CD14-positive monocyte (primary cell): ENCODE data around the gene PTPN18. TPM values are rescaled to one million over a fixed set of nuclear protein-coding genes. Genes with fewer than 3 reads are reported as not detected.

Experiments
- DNase-seq, 3 donors: peaks; one replicate each; pipeline ENCODE4 v3.0.0-alpha.2; 2011 to 2022
- H2AFZ ChIP-seq: 2 replicates; pipeline ENCODE4 v1.6.0; 2012; ENCODE audit warnings: mild to moderate bottlenecking, low read depth, low read length, inconsistent platforms; ENCODE audit not compliant: insufficient read depth, poor library complexity, severe bottlenecking
- H3K27ac ChIP-seq, 2 donors: 1 replicate in 1 of 2; 2 replicates in 1 of 2; pipeline ENCODE4 v1.5.1; 2012 to 2013; ENCODE audit warnings: low read length in 2 of 2, control low read depth in 1 of 2, inconsistent platforms in 1 of 2, low read depth in 1 of 2, mild to moderate bottlenecking in 1 of 2
- H3K27me3 ChIP-seq, 2 donors: one replicate each; pipeline versions ENCODE4 v1.6.0 to v1.6.1; 2011 to 2013; ENCODE audit warnings: low read length in 2 of 2; ENCODE audit not compliant: control insufficient read depth in 2 of 2, insufficient read depth in 2 of 2
- H3K36me3 ChIP-seq, 2 donors: replicated peaks in 1 of 2; 1 replicate in 1 of 2; 2 replicates in 1 of 2; pipeline versions ENCODE4 v1.5.1 to v1.6.1; 2012 to 2013; ENCODE audit warnings: low read length in 2 of 2, control low read depth in 1 of 2, inconsistent platforms in 1 of 2, mild to moderate bottlenecking in 1 of 2; ENCODE audit not compliant: insufficient read depth in 2 of 2, control insufficient read depth in 1 of 2
- H3K4me1 ChIP-seq, 2 donors: 1 replicate in 1 of 2; 2 replicates in 1 of 2; pipeline versions ENCODE4 v1.5.1 to v1.6.1; 2012 to 2013; ENCODE audit warnings: low read length in 2 of 2, control low read depth in 1 of 2, inconsistent platforms in 1 of 2, mild to moderate bottlenecking in 1 of 2, moderate library complexity in 1 of 2; ENCODE audit not compliant: insufficient read depth in 2 of 2, control insufficient read depth in 1 of 2
- H3K4me2 ChIP-seq: replicated peaks from 2 replicates; pipeline ENCODE3; 2012; ENCODE audit warnings: low read length, moderate library complexity, mild to moderate bottlenecking; ENCODE audit not compliant: poor library complexity, severe bottlenecking; ENCODE audit errors: extremely low read depth
- H3K4me3 ChIP-seq, 3 experiments: fragments of 200-600 bp in 1 of 3; sonication (generic) in 1 of 3; replicated peaks in 1 of 3; 1 replicate in 2 of 3; 2 replicates in 1 of 3; pipeline ENCODE4 v1.5.1; 2011 to 2013; ENCODE audit warnings: low read length in 3 of 3, mild to moderate bottlenecking in 3 of 3, control low read depth in 2 of 3, low read depth in 2 of 3, inconsistent platforms in 1 of 3, moderate library complexity in 1 of 3
- H3K79me2 ChIP-seq: 2 replicates; pipeline ENCODE4 v1.6.0; 2012; ENCODE audit warnings: mild to moderate bottlenecking, control low read depth, inconsistent platforms, low read length, moderate library complexity; ENCODE audit not compliant: insufficient read depth
- H3K9ac ChIP-seq: 2 replicates; pipeline ENCODE4 v1.6.0; 2017; ENCODE audit warnings: low read length, mild to moderate bottlenecking; ENCODE audit not compliant: insufficient read depth, poor library complexity, severe bottlenecking
- H3K9me3 ChIP-seq, 2 donors: replicated peaks in 1 of 2; 1 replicate in 1 of 2; 2 replicates in 1 of 2; pipeline versions ENCODE4 v1.5.1 to v1.6.1; 2012 to 2013; ENCODE audit warnings: low read length in 2 of 2, control low read depth in 1 of 2; ENCODE audit not compliant: control insufficient read depth in 1 of 2, insufficient read depth in 1 of 2
- H4K20me1 ChIP-seq: 2 replicates; pipeline ENCODE4 v1.6.0; 2012; ENCODE audit warnings: mild to moderate bottlenecking, low read length, control low read depth, moderate library complexity; ENCODE audit not compliant: insufficient read depth
- H3K27ac Mint-ChIP-seq, 7 donors: one replicate each; pipeline ENCODE4 v1.8.0; 2020; ENCODE audit warnings: mild to moderate bottlenecking in 7 of 7, mixed read lengths in 7 of 7, moderate library complexity in 6 of 7, inconsistent platforms in 2 of 7
- H3K27me3 Mint-ChIP-seq, 3 donors: one replicate each; pipeline ENCODE4 v1.8.0; 2021 to 2022; ENCODE audit warnings: low read depth in 3 of 3, mild to moderate bottlenecking in 3 of 3, mixed read lengths in 3 of 3, moderate library complexity in 3 of 3, inconsistent platforms in 1 of 3
- H3K36me3 Mint-ChIP-seq, 2 donors: one replicate each; pipeline ENCODE4 v1.8.0; 2020; ENCODE audit warnings: mixed read lengths in 2 of 2, inconsistent platforms in 1 of 2, mild to moderate bottlenecking in 1 of 2
- H3K4me1 Mint-ChIP-seq: one replicate; pipeline ENCODE4 v1.8.0; 2020; ENCODE audit warnings: mild to moderate bottlenecking, mixed read lengths
- H3K4me3 Mint-ChIP-seq, 2 donors: one replicate each; pipeline ENCODE4 v1.8.0; 2020; ENCODE audit warnings: mild to moderate bottlenecking in 2 of 2, mixed read lengths in 2 of 2, moderate library complexity in 1 of 2
- H3K9me3 Mint-ChIP-seq, 7 donors: one replicate each; pipeline ENCODE4 v1.8.0; 2020 to 2022; ENCODE audit warnings: mixed read lengths in 7 of 7, mild to moderate bottlenecking in 6 of 7, moderate library complexity in 6 of 7, inconsistent platforms in 2 of 7
- WGBS: methylation state at CpG from one replicate; pipeline ENCODE4 v1.1.5; 2013; ENCODE audit warnings: missing lambda C conversion rate; ENCODE audit not compliant: insufficient coverage; 5-methylcytosine and 5-hydroxymethylcytosine counted together
- intact Hi-C, 2 donors: fragments of 100-400 bp; cut with micrococcal nuclease; formaldehyde crosslinking; loops; one replicate each; pipeline versions ENCODE4 v1.15.0 to v1.15.1; 2023
- polyA plus RNA-seq, 3 donors: library from polyadenylated mRNA; depleted of rRNA in 1 of 3; unstranded in 2 of 3; stranded (reverse) in 1 of 3; fragments of 300-500 nt in 2 of 3; fragments of >200 nt in 1 of 3; fragmentation: Illumina TruSeq in 2 of 3; gene quantifications; 1 replicate in 2 of 3; 2 replicates in 1 of 3; pipeline ENCODE4 v1.2.3, GENCODE V29; 2012 to 2021
- TF ChIP-seq, protein P1 (sequence below): fragments of 200-600 bp; IDR thresholded peaks from one replicate; pipeline ENCODE4 v1.8.0; 2022; ENCODE audit warnings: antibody characterized with exemption, mild to moderate bottlenecking

The PTPN18 gene
- polyA plus RNA-seq, 3 donors: 72.2 to 365 (median 102) TPM

DNA sequence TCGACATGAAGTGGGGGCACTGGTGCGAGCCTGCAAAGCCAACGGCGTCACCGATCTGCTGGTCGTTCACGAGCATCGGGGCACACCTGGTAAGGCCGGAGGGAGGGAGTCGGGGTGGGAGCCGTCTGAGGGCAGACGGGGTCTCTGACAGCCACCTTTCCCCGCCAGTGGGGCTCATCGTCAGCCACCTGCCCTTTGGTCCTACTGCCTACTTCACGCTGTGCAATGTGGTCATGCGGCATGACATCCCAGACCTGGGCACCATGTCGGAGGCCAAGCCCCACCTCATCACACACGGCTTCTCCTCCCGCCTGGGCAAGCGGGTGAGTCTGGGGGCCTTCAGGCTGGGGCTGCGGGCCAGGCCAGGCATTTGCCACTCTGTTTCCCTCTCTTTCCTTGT, 10.2 kb upstream of the PTPN18 start:
- no peaks in the 10 kb centered on the region for H3K9me3 Mint-ChIP-seq
- peaks cover 25% of the 10 kb centered on the region for H3K79me2 ChIP-seq
- over 99% methylated on average over 21 of the region's 21 CpGs for WGBS
- no peak overlapping the region for H3K4me2 ChIP-seq
- peaks cover 17 to 25% of the 10 kb centered on the region in 2 donors for H3K4me1 ChIP-seq
- no peaks in the 10 kb centered on the region for H4K20me1 ChIP-seq
- no peaks in the 10 kb centered on the region for H3K9me3 ChIP-seq
- no peak overlapping the region for H3K27ac ChIP-seq
- no peak overlapping the region for H2AFZ ChIP-seq
- no peak for DNase-seq
- no peak overlapping the region for H3K4me3 Mint-ChIP-seq
- H3K9ac ChIP-seq: no peak overlapping the region
- H3K4me1 Mint-ChIP-seq: peaks cover 19% of the 10 kb centered on the region
- H3K27me3 ChIP-seq: no peaks in the 10 kb centered on the region
- peaks cover 0 to 4% (median 3%) of the 10 kb centered on the region in 3 donors for H3K27me3 Mint-ChIP-seq
- TF ChIP-seq, protein P1, sequence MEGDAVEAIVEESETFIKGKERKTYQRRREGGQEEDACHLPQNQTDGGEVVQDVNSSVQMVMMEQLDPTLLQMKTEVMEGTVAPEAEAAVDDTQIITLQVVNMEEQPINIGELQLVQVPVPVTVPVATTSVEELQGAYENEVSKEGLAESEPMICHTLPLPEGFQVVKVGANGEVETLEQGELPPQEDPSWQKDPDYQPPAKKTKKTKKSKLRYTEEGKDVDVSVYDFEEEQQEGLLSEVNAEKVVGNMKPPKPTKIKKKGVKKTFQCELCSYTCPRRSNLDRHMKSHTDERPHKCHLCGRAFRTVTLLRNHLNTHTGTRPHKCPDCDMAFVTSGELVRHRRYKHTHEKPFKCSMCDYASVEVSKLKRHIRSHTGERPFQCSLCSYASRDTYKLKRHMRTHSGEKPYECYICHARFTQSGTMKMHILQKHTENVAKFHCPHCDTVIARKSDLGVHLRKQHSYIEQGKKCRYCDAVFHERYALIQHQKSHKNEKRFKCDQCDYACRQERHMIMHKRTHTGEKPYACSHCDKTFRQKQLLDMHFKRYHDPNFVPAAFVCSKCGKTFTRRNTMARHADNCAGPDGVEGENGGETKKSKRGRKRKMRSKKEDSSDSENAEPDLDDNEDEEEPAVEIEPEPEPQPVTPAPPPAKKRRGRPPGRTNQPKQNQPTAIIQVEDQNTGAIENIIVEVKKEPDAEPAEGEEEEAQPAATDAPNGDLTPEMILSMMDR: no peak
- H3K27ac Mint-ChIP-seq: no peak overlapping the region
- peaks cover 47 to 50% of the 10 kb centered on the region in 2 donors for H3K36me3 Mint-ChIP-seq
- peaks cover 44 to 49% of the 10 kb centered on the region in 2 donors for H3K36me3 ChIP-seq
- intact Hi-C loops: loop anchor here in 1 of 2 donors (2.0 kb wide), 1 partner anchor 165 kb away; the partner anchor contains the start of gene SMPD4
- H3K4me3 ChIP-seq: no peak overlapping the region

GRCh38 chr2:130346041-130346740, 9.7 kb upstream of the PTPN18 start:
- peaks cover 44 to 49% of the 10 kb centered on the region in 2 donors for H3K36me3 ChIP-seq
- H3K27ac ChIP-seq: no peak overlapping the region
- intact Hi-C loops: no loop called here
- peaks cover 0 to 4% (median 3%) of the 10 kb centered on the region in 3 donors for H3K27me3 Mint-ChIP-seq
- no peaks in the 10 kb centered on the region for H3K9me3 Mint-ChIP-seq
- peaks cover 14 to 19% of the 10 kb centered on the region in 2 donors for H3K4me1 ChIP-seq
- WGBS: 97% methylated on average over 22 of the region's 26 CpGs
- peaks cover 22% of the 10 kb centered on the region for H3K79me2 ChIP-seq
- H3K4me3 Mint-ChIP-seq: no peak overlapping the region
- peaks cover 48 to 50% of the 10 kb centered on the region in 2 donors for H3K36me3 Mint-ChIP-seq
- H3K27me3 ChIP-seq: no peaks in the 10 kb centered on the region
- H3K4me2 ChIP-seq: no peak overlapping the region
- peaks cover 17% of the 10 kb centered on the region for H3K4me1 Mint-ChIP-seq
- H3K27ac Mint-ChIP-seq: peak overlapping the region in 2 of 7 donors; percentile 28 to 77
- H3K4me3 ChIP-seq: no peak overlapping the region
- H4K20me1 ChIP-seq: no peaks in the 10 kb centered on the region
- H3K9ac ChIP-seq: no peak overlapping the region
- H2AFZ ChIP-seq: no peak overlapping the region
- TF ChIP-seq, protein P1: no peak
- H3K9me3 ChIP-seq: no peaks in the 10 kb centered on the region
- no peak for DNase-seq
